GM18951 (cell line): ENCODE results near the gene NUDT8.

ENCODE experiments used
- POLR2A ChIP-seq: IDR thresholded peaks from 4 replicates; pipeline ENCODE4 v1.6.1; 2011; ENCODE audit warnings: mild to moderate bottlenecking; ENCODE audit not compliant: insufficient read length, insufficient read depth; ENCODE audit errors: extremely low read depth
- in situ Hi-C: fragments of 300-500 bp; cut with MboI; formaldehyde crosslinking; loops from one replicate; pipeline ENCODE4 v1.12.0; 2022; ENCODE audit warnings: low sequenced_read_pairs, mixed read lengths, inconsistent platforms; ENCODE audit not compliant: unreplicated experiment

The NUDT8 gene

GRCh38 chr11:67584205-67584880, 45.4 kb downstream of the NUDT8 start:
- peak; percentile 10 for TF ChIP-seq POLR2A
- in situ Hi-C loops: no loop called here

DNA sequence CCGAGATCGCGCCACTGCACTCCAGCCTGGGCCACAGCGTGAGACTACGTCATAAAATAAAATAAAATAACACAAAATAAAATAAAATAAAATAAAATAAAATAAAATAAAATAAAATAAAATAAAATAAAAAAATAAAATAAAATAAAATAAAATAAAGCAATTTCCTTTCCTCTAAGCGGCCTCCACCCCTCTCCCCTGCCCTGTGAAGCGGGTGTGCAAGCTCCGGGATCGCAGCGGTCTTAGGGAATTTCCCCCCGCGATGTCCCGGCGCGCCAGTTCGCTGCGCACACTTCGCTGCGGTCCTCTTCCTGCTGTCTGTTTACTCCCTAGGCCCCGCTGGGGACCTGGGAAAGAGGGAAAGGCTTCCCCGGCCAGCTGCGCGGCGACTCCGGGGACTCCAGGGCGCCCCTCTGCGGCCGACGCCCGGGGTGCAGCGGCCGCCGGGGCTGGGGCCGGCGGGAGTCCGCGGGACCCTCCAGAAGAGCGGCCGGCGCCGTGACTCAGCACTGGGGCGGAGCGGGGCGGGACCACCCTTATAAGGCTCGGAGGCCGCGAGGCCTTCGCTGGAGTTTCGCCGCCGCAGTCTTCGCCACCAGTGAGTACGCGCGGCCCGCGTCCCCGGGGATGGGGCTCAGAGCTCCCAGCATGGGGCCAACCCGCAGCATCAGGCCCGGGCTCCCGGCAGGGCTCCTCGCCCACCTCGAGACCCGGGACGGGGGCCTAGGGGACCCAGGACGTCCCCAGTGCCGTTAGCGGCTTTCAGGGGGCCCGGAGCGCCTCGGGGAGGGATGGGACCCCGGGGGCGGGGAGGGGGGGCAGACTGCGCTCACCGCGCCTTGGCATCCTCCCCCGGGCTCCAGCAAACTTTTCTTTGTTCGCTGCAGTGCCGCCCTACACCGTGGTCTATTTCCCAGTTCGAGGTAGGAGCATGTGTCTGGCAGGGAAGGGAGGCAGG, 46.2 kb downstream of the NUDT8 start, which contains the start of gene GSTP1:
Gene GSTP1 (plus strand): TSS at position 566 of the 958 bp plus-strand sequence. CDS start 32 bp downstream, at position 598.
- in situ Hi-C loops: no loop called here
- peak; percentile 99 for TF ChIP-seq POLR2A

- in situ Hi-C loops: no loop called here
- TF ChIP-seq POLR2A: no peak
These were observed 47.7 kb downstream of the NUDT8 start for GRCh38 chr11:67582011-67582410.

DNA sequence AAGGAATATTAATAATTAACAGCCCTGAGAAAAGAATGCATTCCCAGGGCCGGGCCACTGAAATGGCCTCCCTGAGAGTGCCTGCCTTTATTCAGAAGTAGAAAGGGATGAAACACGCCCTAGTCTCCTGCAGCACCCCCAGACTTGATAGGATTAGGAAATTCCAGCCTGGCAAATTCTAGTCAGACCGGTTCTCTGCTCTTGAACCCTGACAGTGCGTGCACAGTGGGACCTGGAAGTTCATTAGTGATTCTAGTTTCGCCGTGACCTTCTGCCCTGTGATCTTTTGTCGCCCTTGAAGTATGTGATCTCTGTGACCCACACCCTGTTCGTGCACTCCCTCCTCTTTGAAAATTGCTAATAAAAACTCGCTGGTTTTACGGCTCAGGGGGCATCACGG, 48.3 kb downstream of the NUDT8 start:
- in situ Hi-C loops: no loop called here
- no peak for TF ChIP-seq POLR2A

- in situ Hi-C loops: no loop called here
- TF ChIP-seq POLR2A: no peak
These were observed 51.8 kb downstream of the NUDT8 start for GRCh38 chr11:67577951-67578350.
